ENCODE results near the gene MC1R.

GRCh38 chr16:89893642-89894548, 24.8 kb upstream of the MC1R start:
- TF ChIP-seq CTCF (conservative IDR thresholded peaks at IDR 0.05): no peak
- TF ChIP-seq ZFX (IDR thresholded peaks at IDR 0.05): no peak
